Activated CD4-positive, CD25-positive, alpha-beta regulatory T cell treated with anti-CD3 and anti-CD28 coated beads, Interleukin-2, amount 50 U/mL, for 72 hours (primary cell): ENCODE measurements around the gene IDUA.
A peak's percentile ranks its signal among the peaks of the same experiment; 100 is the strongest.

Source experiments
- DNase-seq: peaks from one replicate; pipeline ENCODE4 v3.0.0; 2021

The IDUA gene

DNA sequence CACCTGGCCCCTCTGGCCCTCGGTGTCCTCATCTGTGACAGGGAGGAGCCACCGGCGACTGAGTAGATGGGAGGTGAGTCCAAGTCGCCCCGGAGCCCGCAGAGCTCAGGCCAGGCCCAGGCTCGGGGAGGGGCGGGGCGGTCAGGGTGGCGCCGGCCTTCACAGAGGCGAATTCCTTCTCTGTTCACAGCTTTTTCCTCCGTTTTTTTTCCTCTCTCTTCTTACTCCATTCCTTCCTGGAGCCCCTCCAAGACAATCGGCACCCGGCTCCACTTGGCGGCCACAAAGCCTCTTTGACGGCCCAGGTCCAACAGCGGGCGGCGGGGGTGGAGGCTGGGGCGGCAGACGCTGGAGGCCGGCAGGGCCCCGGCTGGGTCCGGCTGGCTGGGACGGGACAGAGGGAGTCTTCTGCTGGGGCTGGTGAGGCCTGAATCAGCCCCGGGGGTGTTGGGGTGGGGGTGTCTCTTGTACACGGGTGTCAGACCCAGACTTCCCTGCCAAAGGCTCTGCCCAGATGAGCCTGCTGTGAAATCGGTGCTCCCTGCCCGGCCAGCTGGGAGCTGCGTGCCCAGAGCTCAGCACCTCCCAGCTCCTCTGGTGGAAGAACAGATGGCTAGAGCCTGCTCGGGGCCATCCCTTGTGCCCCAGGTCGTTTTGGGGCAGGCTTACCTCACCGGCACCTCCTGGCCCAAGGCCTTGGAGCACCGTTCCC lies 47.2 kb downstream of the IDUA start:
- no peak for DNase-seq

DNA sequence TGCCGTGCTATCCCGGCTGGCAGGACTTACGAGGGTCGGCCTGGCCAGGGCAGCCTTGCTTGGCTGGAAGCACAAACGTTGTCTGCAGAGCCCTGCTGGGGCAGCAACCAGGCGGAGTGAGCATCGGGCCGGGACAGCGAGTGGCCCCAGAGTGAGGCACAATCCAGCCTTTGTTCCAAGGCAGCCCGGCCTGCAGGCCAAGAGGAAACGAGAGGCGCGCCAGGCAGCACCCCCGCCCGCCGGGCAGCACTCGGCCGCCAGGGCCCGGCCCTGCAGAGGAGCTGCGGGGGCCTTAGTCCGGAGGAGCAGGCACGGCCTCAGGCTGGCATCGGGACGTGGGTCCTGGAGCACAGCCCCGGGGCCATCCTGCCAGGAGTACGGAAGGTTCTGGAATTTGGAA lies 48.7 kb downstream of the IDUA start:
- DNase-seq: no peak

DNA sequence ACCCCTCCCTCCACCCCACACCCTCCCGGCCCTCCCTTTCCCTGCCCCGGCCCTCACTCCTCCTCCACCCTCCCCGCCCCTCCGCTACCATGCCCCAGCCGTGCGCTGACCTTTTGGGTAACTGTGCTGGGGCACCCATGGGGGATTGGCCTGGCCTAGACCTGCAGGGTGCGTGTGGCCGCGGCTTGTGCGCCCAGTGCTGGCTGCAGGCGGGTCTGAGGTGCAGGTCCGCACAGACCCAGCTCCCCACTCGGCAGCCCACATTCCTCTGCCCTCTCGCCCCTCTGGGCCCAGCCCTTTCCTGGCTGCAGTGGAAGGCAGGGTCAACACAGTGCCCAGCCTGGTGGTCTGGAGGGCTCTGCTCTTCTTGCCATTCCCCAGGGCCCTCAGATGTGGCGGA lies 49.3 kb downstream of the IDUA start:
- DNase-seq: no peak

DNA sequence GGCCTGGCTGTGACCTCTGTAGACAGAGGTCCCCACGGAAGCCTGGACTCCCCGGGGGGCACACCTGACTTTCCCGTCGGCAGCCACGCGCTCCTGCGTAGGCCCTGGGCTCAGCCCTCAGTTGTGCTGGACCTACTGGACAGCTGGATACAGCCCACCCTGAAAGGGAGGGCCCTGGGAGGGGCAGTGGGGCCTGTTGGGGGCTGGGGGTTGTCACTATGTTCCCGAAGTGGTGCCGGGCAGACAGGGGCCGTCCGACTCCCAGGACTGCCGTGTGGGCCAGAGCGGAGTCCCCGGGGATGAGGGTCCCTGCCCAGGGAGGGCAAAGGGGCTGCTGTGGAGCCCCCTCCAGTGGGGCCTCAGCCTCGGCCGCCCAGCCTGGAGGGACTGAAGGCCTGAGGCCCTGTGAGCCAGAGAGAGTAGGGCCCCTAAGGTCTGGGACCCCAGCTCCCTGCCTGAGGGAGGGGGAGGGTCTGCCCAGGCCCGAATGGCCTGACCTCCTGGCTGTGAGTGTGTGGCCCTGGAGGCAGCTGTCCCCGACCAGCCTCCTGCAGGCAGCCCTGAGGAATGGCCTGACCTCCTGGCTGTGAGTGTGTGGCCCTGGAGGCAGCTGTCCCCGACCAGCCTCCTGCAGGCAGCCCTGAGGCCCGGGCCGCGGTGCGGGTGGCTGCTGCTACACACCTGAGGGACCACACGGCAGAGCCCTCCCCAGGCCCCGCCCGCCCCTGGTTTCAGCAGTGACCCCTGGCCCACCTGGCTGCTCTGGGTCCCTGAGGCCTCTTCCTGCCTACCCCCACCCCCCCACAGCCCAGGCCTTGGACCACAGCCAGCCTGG lies 50.3 kb downstream of the IDUA start:
- no peak for DNase-seq

DNA sequence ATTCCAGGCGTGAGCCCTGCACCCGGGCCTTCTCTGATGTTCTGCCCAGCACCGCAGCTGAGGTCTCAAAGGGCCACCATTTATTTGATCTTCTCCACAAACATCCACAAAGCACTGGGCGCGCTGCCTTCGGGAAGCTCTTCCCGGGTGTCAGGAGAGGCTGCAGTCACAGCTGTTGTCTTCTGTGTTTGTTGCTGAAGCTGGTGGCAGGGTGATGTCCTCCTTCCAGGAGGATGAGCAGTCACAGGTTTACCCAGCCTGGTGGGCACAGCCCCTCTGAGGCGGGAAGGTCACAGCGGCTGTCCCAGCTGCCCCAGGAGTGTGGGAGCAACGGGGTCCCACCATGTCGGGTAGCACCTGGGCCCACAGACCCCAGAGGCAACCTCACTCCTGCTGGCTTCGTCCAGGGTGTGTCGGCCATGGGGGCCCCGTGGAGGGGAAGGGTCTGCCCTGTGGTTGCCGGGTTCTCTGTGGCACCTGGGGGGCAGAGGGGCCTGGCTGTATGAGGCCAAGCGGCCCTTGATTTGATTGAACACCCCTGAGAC lies 52.2 kb downstream of the IDUA start:
- DNase-seq: no peak

DNA sequence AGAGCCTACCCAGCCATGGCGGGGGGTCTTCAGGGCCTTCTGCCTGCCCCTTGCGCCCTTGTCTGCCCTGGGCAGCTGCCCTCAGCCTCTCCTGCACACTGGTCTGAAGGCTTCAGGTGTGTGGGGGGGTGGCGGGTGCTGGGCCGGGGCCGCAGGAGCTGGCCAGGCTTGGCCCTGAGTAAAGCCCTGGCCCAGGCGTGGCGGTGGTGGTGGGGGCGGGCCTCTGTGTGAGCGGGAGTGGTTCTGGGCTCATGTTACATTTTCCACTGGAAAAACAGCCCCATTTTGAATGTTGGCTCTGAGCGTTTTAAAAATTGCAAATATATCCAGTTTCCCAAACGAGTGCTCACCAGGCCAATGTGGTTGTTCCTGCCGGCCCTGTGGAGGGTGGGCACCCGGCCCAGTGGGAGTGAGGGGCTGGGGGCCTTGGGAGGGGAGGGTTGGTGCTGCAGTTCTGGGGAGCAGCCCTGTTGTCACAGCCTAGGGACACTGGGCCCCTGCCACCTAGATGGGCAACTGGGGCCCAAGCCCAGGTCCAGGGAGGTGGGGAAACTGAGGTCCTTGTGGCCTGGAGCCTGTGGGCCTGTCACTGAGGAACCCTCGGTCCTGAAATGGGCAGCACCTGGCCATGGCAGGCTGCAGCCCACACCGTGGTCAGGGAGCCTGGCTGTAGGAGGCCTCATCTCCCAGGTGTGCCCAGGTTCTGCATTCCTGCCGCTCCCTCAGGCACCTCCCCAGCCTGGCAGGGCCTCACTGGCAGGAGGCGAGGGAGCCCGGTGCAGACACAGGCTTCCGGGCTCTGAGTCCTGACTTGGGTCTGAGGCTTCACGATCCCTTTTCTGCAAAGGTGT lies 52.9 kb downstream of the IDUA start:
- no peak for DNase-seq

DNA sequence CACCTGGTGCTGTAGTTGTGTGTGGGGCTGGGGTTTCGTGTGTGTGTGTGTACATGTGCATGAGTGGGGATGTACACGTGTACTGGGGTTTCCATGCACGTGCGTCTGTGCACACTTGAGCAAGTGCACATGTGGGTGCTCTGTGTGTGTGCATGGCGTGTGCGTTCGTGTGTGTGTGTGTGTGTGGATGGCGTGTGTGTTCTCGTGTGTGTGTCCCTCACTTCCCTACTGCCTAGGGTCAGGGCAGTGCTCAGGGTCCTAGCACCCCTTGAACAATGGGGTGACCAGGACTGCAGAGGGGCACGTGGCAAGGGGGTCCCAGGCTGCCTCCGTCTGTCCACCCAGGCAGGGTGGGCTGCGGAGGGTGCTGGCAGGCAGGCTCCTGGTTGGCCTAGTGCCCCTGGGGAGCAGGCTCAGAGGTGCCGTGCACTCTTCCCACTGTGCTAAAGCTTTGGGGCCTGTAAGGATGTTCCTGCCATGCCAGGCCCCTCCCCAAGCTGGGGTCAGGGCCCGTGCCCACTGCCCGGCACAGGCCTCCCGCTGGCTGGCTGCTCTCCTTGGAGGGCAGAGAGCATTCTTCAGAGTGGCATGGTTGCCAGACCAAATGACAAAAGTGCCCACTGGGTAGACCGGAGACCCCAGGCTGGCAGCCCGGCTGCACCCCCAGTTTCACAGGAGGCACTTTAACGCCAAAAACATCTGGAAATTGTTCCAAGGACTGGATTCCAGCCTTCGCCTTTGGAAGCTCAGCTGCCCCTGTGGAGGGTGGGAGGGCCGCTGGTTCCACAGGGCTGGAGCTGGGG lies 53.7 kb downstream of the IDUA start:
- no peak for DNase-seq

DNA sequence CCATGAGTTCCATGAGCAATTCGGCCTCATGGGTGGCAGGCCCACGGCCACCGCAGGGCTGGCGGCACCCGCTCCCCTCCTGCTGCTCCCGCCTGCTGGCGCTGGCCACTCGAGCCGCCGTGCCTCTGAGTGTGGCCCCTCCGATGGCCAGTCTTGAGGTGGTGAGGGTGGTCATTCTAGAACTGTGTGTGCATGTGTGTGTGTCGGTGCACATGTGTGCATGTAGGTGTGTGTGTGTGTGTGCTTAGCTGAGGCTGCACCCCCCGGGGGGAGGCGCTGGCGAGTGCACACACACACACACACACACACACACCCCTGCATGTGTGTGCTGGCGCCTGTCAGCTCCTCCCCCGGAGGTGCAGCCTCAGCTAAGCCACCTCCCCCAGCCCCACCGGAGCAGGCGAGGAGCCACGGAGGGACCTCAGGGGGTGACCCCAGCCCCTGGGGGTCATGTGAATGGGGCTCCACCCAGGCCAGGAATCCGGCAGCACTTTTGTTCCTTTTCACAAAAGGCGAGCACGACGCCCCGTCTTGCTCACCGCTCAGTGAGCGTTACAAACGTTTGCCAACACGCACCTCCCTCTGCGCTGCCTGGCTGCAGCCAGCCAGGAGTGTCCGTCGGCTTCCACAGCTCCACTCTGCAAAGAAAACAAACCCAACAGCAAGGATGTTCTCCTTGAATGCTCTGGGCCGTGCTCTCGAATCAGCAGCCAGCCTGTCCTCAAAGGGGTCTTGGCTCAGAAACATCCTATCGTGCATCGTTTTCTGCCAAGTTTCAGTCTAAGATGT lies 54.5 kb downstream of the IDUA start:
- DNase-seq: no peak

DNA sequence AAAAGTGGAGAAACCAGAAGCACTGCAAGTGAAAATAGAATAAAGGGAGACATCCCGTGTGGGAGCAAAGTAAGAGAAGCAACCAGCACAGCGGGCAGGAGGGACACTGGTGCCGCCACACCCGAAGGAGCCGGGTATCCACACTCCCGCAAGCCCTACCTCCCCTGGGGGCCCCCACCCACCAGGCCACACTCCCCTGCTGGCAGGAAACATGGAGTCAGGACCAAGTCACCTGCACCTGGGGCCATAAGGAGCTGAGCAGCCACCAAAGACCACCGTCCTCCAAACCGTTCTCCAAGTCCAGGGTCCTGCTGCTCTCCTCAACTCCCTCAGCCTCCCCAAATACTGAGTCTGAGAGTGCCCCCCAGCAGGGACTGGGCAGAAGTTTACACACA lies 55.1 kb downstream of the IDUA start:
- no peak for DNase-seq

DNA sequence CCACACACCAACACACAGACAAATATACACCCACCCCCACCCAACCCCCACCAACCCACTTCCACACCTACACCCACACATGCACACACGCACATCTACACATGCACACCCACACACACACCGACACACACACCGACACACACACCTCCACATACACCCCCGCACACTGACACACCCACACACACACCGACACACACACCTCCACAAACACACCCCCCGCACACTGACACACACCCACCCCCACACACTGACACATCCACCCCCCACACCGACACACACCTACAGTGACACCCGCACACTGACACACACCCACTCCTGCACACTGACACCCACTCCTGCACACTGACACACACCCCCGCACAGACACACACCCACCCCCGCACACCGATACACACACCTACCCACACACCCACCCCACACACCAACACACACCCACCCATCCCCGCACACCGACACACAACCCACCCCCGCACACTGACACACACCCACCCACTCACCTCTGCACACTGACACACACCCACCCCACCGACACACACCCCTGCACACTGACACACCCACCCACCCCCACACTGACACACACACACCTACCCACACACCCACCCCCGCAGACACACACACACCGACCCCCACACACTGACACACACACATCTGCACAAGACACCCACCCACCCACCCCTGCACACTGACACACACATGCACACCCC lies 55.7 kb downstream of the IDUA start:
- no peak for DNase-seq

DNA sequence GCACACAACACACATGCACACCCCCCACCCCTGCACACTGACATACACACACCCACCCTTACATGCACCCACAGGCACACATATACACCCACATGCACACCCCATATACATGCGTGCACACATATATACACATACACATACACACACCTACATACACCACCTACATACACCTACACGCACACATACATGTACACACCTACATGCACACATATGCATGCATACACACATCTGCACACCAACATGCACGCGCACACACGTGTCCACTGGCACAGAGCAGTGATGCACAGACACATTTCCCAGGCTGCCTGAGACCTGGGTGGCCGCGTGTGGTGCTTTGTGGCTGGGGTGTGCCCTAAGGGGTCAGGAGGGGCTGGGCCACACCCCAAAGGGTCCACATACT lies 56.3 kb downstream of the IDUA start:
- no peak for DNase-seq

DNA sequence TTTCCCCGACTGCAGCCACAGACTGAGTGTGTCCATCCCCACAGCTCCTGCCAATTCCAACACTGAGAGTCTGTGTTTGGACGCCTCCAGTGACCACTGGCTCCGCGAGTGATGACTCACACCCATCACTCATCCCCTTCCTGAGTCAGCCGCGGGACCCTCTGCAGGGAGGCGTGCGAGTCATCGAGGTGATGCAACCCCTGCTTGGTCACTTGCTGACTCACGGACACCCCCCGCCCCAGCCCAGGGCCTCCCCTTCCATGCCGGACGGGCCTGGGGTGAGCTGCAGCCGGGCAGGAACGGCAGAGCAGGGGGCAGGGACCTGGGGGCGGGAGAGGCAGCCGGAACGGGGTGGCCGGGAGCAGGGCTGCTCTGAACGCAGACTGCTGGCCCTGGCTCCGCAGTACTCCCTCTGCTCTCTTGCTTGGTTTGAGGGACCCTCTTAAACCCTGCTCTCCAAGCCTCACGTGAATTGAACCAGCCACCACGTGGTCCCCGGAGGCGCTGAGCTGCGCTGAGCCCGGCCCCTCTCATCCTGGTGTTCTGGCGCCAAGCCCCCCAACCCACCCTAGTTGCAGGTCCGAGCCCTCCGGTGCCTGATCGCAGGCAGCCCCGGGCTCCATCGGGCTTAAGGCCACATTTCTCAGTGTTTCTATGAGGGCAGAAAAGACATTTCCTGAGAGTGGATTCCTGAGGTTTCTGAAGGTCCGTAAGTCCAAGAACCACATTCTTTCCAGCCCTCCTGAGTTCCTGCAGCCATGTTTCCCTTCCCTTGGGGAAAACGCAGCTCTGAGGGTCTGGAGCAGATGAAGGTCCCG lies 57.0 kb downstream of the IDUA start:
- DNase-seq: no peak

DNA sequence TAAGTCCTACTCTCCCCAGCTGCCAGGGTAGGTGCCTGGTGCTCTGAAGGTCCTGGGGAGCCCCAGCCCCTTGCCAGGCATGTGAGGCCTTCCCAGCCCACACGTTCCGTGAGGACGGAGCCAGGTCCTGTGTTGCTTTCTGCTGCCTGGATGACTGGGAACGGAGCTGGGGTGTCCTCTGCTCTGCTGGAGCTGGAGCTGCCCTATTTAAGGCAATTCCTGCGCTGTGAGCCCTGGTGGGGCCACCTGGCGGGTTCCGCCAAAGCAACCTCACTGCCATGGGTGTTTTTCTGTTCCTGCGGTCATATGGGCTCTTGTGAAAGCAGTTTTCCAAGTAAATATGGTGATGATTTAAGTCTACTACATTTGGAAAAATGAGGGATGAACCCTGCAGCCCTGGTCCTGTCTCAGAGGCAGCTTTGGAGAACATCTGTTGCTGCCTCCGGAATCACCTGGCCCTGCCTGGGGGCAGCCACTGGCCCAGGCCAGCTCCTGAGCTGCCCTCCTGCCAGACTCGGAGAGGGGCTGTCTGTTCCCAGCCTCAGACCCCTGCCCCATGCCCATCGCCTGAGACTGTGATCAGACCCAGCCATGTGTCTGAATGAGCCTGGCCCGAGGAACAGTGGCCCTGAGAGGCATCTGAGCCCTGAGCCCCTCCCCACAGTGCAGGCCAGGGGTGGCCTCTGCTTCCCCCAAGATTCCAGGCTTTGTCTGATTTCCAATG lies 57.8 kb downstream of the IDUA start:
- no peak for DNase-seq

DNA sequence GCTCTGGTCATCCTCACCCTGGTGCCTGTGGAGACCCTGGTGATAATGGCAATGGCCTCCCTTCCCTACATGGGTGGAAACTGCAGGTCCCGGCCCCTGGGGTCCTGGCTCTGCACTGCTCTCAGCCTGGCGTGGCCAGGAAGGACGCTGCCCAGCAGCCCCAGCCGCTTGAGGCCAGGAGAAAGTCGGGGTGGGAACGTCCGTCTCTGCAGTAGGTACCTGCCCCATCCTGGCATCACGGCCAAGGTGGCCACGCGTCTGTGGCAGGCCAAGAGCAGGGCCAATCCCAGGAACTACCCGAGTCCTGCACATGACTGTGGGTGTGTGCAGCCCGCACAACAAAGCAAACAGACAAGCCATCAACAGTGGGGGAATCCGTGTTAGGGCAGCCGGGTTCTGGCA lies 58.4 kb downstream of the IDUA start:
- DNase-seq: no peak

DNA sequence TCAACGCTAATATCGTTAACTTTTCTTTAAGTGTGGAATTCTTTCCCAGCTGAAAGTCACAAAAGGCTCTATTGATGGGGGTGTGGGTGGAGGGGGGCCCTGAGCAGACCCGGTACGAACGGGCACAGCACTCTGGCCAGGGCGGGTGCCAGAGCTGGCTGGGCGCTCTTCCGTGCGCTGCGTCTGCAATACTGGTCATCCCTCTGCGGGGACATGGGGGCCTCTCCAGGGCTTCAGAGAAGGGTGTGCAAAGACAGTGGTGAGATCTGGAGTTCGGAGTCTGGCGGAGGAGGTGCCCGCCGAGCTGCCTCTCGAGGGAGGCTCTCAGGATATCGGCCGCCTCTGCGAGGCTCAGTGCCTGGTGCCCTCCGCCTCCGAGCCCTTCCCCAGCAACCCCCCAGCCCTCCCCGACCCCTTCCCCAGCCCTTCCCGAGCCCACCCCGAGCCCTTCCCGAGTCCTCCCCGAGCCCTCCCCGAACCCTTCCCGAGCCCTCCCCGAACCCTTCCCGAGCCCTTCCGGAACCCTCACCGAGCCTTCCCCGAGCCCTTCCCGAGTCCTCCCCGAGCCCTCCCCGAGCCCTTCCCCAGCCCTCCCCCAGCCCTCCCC lies 58.9 kb downstream of the IDUA start:
- no peak for DNase-seq

DNA sequence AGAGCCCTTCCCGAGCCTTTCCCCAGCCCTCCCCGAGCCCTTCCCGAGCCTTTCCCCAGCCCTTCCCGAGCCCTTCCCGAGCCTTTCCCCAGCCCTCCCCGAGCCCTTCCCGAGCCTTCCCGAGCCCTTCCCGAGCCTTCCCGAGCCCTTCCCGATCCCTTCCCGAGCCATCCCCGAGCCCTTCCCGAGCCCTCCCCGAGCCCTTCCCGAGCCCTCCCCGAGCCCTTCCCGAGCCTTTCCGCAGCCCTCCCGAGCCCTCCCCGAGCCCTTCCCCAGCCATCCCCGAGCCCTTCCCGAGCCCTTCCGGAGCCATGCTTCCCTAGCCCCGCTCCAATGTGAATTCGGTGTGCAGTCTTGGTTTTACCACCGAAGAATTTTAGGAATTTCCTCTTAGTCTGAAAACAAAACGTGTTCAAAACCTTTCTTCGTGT lies 59.8 kb downstream of the IDUA start:
- peak; percentile 26 for DNase-seq

DNA sequence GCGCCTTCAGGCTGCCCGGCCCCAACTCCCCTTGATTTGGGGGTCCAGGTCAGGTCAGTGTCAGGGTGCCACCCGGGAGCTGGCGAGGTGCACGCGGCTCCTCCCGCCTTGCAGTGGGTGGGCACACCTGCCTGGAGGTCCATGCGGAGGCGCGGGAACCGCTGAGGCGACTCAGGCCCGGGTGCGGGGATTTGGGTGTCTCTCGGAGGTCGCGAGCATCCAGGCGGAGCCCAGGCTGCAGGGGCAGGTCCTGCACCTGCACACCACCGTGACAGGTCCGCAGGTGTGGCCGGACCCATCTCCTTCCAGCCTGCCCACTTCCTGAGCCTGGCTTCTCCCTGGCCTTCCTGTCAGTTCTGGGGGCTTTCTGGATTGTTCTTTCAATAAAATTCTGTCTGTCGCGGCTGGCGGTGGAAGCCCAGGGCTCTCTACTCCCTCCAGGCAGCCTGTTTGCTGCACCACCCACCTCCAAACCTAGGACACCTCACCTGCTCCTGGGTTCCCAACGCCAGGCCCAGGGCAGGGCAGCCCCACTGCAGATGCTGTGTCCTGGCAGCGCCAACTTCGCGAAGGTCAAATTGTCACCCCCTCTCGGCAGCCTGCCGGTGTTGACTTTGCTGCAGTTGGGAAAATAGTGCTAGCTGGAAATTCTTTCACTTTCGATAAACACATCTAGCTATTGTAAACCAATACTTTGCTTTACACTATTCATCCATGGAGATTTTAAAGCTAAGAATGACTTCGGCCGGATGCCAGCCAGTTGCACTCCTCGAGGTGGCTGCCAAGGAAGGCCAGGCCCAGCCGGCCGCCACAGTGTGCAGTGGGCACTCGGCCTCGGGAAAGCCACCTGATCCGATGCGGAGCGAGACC lies 60.5 kb downstream of the IDUA start:
- DNase-seq: peak; percentile 32
